ENCODE results near the gene DOCK2. TPM values are rescaled to one million over a fixed set of nuclear protein-coding genes. Genes with fewer than 3 reads are reported as not detected.

The DOCK2 gene
- total RNA-seq, 1 experiment from 2014 or later: 1.4 TPM

GRCh38 chr5:169814045-169814444 is 177.0 kb downstream of the DOCK2 start:
- ChIA-PET CTCF (no interaction called here), POLR2A (no interaction called here)
- in situ Hi-C loops (cut with HindIII; ENCODE audit: low pct_unique_long_range_greater_than_20kb, low sequenced_read_pairs): no loop called here
- Histone ChIP-seq H3K27ac (ENCODE audit: low read length) (no peak overlapping the region), H3K36me3 (ENCODE audit: control insufficient read depth, insufficient read depth, low read length) (no peaks in the 10 kb centered on the region), H3K9me3 (ENCODE audit: control insufficient read depth, insufficient read depth, low read depth, low read length) (no peaks in the 10 kb centered on the region; the same call in 1 of the 2 replicates), H3K27me3 (ENCODE audit: control insufficient read depth, insufficient read depth, low read length) (no peaks in the 10 kb centered on the region), H3K4me3 (ENCODE audit: low read depth in 2 of 2, low read length in 2 of 2) (no peak overlapping the region), H3K4me1 (ENCODE audit: control insufficient read depth, insufficient read depth, low read length) (no peaks in the 10 kb centered on the region)
- DNase-seq (ENCODE audit: low read depth, low spot score): no peak
- intact Hi-C loops (cut with micrococcal nuclease; ENCODE audit: unreplicated experiment): no loop called here
- BruUV-seq (replicated peaks): no TSS peak
- ATAC-seq: no peak
- no peak for TF ChIP-seq SIN3A (IDR thresholded peaks at IDR 0.05; ENCODE audit: borderline replicate concordance, insufficient read depth, low read depth, low read length)
- no peak for TF ChIP-seq TCF7L2 (IDR thresholded peaks at IDR 0.05; ENCODE audit: low read depth, low read length)
- no peak for TF ChIP-seq POLR2AphosphoS5 (IDR thresholded peaks at IDR 0.05; ENCODE audit: low read depth, low read length)
- TF ChIP-seq CTCF (IDR thresholded peaks at IDR 0.05): no peak
- TF ChIP-seq REST (IDR thresholded peaks at IDR 0.05; ENCODE audit: insufficient read depth in 1 of 2, low read depth in 2 of 2, low read length in 1 of 2): no peak

- no TSS peak for BruUV-seq (replicated peaks)
- in situ Hi-C loops (cut with HindIII; ENCODE audit: low pct_unique_long_range_greater_than_20kb, low sequenced_read_pairs): no loop called here
Observed at GRCh38 chr5:169814522-169814921, 177.4 kb downstream of the DOCK2 start.

More at GRCh38 chr5:169814522-169814921, 177.4 kb downstream of the DOCK2 start:
- Histone ChIP-seq H3K4me3 (ENCODE audit: low read depth in 2 of 2, low read length in 2 of 2) (no peak overlapping the region), H3K27ac (ENCODE audit: low read length) (no peak overlapping the region), H3K4me1 (ENCODE audit: control insufficient read depth, insufficient read depth, low read length) (no peaks in the 10 kb centered on the region), H3K36me3 (ENCODE audit: control insufficient read depth, insufficient read depth, low read length) (no peaks in the 10 kb centered on the region), H3K27me3 (ENCODE audit: control insufficient read depth, insufficient read depth, low read length) (no peaks in the 10 kb centered on the region), H3K9me3 (ENCODE audit: control insufficient read depth, insufficient read depth, low read depth, low read length) (no peaks in the 10 kb centered on the region; the same call in 1 of the 2 replicates)
- DNase-seq (ENCODE audit: low read depth, low spot score): no peak
- ChIA-PET POLR2A (no interaction called here), CTCF (no interaction called here)
- ATAC-seq: no peak
- intact Hi-C loops (cut with micrococcal nuclease; ENCODE audit: unreplicated experiment): no loop called here
- TF ChIP-seq REST (IDR thresholded peaks at IDR 0.05; ENCODE audit: insufficient read depth in 1 of 2, low read depth in 2 of 2, low read length in 1 of 2) (no peak), POLR2AphosphoS5 (IDR thresholded peaks at IDR 0.05; ENCODE audit: low read depth, low read length) (no peak), TCF7L2 (IDR thresholded peaks at IDR 0.05; ENCODE audit: low read depth, low read length) (no peak), CTCF (IDR thresholded peaks at IDR 0.05) (no peak), SIN3A (IDR thresholded peaks at IDR 0.05; ENCODE audit: borderline replicate concordance, insufficient read depth, low read depth, low read length) (no peak)
